ENCODE data around the gene KIFAP3.
"Not testable (repeated sequence)": the region's sequence is repeated elsewhere in the genome, so short reads cannot be mapped to it uniquely, and the experiment has no call there.

The KIFAP3 gene

DNA sequence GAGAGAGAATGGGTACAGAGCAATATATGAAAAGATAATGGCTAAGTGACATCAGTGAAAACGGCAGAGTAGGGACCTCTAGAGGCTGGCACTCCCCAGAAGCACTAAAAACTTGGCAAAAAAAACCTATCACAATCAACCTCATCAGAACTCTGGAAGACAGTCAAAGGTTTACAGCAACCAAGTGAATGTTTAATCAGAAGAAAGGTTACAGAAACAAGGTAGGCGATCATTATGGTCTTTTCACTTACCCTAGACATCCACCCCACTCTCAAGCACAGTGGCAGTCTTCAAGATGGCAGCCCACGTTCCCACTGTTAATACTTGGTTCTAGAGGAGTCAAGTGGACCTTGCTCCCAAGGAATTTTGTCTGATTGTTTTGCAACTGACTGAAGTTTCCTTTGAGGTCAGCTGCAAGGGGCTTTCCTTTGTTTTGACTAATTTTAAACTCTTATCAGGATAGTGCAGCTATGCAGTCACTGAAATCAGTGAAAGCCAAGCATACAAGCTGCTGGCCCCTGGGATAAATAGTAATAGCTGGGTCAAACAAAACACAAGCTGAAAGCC, 7.2 kb downstream of the KIFAP3 start:
- peak; percentile 81 for FAIRE-seq

GRCh38 chr1:170064821-170065220, 9.7 kb downstream of the KIFAP3 start:
- FAIRE-seq (no peak), DNase-seq (ENCODE audit: extremely low spot score, insufficient read length, low read depth) (no peak)

More for the DNA sequence above, 7.2 kb downstream of the KIFAP3 start:
- no peak for DNase-seq (ENCODE audit: extremely low spot score, insufficient read length, low read depth)

DNA sequence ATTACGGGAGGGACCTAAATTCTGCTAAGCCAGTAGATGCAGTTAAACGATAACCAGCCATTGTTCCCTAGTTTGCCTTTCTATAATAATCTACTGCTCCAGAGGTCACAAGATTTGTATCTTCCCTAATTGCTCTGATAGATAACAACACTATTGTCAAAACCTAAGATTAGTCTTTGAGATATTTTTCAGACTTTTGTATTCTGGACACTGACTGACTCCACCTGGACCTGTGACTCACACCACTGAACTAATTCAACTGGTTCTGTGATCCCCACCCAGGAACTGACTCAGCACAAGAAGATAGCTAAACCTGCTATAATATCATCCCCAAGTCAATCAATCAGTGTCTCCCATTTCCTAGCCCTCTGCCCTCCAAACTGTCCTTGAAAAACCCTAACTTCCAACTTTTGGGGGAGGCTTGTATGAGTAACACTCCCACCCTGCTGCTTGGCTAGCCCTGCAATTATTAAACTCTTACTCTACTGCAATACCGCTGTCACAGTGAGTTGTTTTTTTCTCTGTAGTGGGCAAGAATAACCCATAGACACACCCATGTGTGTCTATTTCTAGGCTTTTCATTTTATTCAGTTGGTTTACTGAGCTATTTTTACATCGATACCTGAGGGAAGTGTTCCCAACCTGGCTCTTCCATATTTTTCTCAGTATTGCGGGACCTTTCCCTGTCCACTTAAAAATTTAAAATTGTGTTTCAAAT, 11.2 kb downstream of the KIFAP3 start:
- DNase-seq (ENCODE audit: extremely low spot score, insufficient read length, low read depth) = no peak
- no peak for FAIRE-seq

DNA sequence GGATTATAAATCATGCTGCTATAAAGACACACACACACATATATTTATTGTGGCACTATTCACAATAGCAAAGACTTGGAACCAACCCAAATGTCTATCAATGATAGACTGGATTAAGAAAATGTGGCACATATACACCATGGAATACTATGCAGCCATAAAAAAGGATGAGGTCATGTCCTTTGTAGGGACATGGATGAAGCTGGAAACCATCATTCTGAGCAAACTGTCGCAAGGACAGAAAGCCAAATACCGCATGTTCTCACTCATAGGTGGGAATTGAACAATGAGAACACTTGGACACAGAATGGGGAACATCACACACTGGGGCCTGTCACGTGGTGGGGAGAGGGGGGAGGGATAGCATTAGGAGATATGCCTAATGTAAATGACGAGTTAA, 12.8 kb downstream of the KIFAP3 start:
- FAIRE-seq; DNase-seq (ENCODE audit: extremely low spot score, insufficient read length, low read depth): not testable (repeated sequence)

GRCh38 chr1:170060015-170060520, 14.4 kb downstream of the KIFAP3 start:
- FAIRE-seq; DNase-seq (ENCODE audit: extremely low spot score, insufficient read length, low read depth): not testable (repeated sequence)

DNA sequence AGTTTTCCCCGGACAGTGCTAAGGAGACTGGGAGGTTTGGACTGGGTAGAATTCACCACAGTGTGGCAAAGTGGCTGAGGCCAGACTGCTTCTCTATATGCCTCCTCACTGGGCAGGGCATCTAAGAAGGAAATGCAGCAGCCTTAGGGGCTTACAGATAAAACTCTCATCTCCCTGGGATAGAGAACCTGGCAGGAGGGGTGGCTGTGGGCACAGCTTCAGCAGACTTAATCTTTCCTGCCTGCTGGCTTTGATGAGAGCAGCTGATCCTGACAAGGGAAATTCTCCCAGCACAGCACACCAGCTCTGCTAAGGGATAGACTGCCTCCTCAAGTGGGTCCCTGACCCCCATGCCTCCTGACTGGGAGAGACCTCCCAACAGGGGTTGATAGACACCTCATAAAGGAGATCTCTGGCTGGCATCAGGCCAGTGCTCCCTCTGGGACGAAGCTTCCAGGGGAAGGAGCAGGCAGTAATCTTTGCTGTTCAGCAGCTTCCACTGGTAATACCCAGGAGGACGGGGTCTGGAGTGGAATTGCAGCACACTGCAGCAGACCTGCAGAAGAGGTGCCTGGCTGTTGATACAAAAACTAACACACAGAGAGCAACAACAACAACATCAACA, 25.2 kb downstream of the KIFAP3 start:
- DNase-seq (ENCODE audit: extremely low spot score, insufficient read length, low read depth) (no peak), FAIRE-seq (no peak)

- DNase-seq (ENCODE audit: extremely low spot score, insufficient read length, low read depth) (no peak), FAIRE-seq (no peak)
Observed at GRCh38 chr1:170048515-170048914, 26.0 kb downstream of the KIFAP3 start.

DNA sequence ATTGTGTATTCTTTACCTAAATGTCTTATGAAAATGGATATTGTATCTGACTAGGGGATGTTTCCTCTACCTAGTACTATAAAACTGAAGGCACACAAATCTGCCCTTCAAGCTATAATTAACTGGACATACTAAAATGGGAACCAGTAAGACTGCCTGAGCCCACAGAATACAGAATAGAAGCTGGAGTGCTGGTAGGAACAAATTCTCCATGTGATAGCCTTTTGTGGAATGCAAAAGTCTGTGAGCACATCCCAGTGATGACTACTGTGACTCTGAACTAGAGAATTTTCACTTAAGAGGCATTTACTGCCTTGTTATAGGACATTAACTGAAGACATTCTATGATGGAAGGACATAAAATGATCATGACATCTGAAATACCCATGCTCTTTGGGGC, 30.3 kb downstream of the KIFAP3 start:
- FAIRE-seq (no peak), DNase-seq (ENCODE audit: extremely low spot score, insufficient read length, low read depth) (no peak)

DNA sequence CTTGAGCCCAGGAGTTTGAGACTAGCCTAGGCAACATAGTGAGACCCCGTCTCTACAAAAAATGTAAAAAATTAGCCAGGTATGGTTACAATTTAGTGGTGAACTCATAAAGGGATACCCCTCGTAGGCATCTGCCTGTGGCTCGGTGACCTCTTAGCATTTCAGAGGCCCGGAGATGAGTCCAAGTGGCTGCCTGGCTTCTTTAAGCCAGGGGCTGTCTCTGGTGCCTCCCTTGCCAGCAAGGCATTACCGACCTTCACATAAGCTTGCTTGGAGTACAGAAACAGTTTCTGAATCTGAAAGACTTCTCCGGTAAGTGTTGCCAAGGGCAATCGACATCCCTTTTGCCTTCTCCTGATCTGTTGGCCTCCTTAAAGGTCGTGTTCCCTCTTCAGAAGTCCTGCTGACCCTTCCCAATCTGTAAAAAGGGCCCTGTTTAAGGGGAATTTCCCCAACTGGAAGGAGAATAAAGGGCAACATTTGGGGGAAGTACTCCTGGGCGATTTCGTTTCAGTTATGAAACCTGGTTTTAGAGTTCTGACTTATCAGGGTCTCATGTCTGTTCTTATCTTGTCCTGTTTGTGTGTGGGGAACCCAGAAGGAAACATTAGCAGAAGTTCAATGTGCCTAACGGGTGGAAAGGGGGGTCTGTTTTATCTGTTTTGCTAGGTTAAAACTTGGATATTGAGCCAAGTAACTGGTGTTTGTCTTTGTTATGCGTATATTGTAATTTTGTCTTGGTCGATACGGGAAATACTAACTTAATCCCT, 32.9 kb downstream of the KIFAP3 start:
- no peak for DNase-seq (ENCODE audit: extremely low spot score, insufficient read length, low read depth)
- FAIRE-seq = no peak

DNA sequence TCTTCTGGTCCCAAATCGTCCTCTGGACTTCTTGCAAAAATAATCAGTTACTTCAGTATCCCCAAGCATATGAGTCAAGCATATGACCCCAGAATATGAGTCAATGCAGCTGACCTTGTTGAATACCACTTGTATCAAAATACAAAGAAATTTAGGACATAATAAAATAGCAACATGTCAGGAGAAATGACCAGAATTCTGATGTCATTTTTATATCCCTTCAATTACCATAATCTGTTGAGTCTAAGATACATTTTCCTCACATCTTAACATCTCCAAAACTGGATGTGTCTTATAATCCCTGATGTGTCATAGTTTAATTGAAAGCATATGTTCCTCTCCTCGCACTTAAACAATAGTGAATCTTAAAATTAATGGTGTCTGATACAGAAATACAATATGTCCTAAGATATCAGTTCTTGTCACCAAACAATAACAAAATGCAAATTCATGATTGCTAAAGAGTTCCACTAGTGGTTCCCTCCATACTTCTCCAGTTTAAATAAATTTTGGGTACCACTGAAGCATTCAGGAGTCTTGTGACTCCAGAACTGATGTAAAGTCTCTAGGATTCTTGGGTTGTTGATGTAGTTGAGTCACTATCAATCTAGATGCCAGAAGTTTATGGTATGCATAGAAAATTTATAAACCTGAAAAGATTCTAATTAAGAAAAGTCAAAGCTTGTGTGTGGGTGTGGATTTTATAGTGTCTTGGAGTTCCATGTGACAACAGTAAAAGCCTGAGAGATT, 41.8 kb downstream of the KIFAP3 start:
- FAIRE-seq (no peak), DNase-seq (ENCODE audit: extremely low spot score, insufficient read length, low read depth) (no peak)

- FAIRE-seq (no peak), DNase-seq (ENCODE audit: extremely low spot score, insufficient read length, low read depth) (no peak)
Observed at GRCh38 chr1:170030212-170030611, 44.3 kb downstream of the KIFAP3 start.

GRCh38 chr1:170027760-170028159, 46.7 kb downstream of the KIFAP3 start:
- no peak for DNase-seq (ENCODE audit: extremely low spot score, insufficient read length, low read depth)
- no peak for FAIRE-seq

- no peak for FAIRE-seq
- no peak for DNase-seq (ENCODE audit: extremely low spot score, insufficient read length, low read depth)
Observed at GRCh38 chr1:170020859-170021258, 53.6 kb downstream of the KIFAP3 start.

DNA sequence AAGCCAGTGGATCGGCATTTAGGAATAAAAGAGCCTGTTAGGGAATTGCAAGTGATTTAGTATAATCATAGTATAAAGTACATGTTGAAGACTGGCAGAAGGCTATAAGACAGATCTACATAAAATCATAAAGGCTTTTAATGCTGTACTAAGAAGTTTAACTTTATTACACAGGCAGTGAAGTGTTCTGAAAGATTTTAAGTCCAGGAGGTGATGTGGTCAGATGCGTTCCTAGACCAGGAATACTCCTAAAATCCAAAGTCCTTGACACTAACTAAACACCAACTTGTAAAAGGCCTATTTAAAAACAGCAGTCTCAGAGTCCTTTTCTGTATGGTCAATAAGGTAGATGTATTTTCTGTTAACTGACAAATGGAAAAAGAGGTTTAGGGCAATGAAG, 57.0 kb downstream of the KIFAP3 start:
- FAIRE-seq (no peak), DNase-seq (ENCODE audit: extremely low spot score, insufficient read length, low read depth) (no peak)

DNA sequence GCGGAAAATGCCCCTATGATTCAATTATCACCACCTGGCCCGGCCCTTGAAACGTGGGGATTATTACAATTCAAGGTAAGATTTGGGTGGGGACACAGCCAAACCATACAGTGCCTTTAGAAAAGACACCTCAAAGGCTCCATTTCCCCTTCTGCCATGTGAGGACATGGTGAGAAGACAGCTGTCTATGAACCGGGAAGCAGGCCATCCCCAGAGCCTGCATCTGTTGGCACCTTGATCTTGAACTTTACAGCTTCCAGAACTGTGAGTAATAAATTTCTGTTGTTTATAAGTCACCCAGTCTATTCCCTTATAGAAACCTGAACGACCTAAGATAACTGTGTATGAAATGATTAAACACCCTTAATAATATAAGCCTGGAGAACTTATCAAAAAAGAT, 61.6 kb downstream of the KIFAP3 start:
- FAIRE-seq (no peak), DNase-seq (ENCODE audit: extremely low spot score, insufficient read length, low read depth) (no peak)

GRCh38 chr1:170010443-170010842, 64.1 kb downstream of the KIFAP3 start:
- no peak for FAIRE-seq
- DNase-seq (ENCODE audit: extremely low spot score, insufficient read length, low read depth) = no peak

- DNase-seq (ENCODE audit: extremely low spot score, insufficient read length, low read depth) (no peak), FAIRE-seq (no peak)
Observed at GRCh38 chr1:170009551-170009950, 64.9 kb downstream of the KIFAP3 start.

- not testable (repeated sequence) for FAIRE-seq; DNase-seq (ENCODE audit: extremely low spot score, insufficient read length, low read depth)
Observed at GRCh38 chr1:170008745-170009144, 65.8 kb downstream of the KIFAP3 start.

DNA sequence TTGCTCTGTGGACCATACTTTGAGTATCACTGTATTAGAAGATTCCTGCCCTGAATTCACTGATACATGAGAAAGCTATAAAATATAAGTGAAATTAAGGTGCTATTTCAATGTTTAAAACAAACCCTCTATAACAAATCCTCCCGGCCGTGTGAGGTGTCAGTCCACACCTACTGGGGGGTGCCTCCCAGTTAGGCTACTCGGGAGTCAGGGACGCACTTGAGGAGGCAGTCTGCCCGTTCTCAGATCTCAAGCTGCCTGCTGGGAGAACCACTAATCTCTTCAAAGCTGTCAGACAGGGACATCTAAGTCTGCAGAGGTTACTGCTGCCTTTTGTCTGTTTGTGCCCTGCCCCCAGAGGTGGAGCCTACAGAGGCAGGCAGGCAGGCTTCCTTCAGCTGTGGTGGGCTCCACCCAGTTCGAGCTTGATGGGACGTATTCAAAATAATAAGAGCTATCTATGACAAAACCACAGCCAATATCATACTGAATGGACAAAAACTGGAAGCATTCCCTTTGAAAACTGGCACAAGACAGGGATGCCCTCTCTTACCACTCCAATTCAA, 71.1 kb downstream of the KIFAP3 start:
- DNase-seq (ENCODE audit: extremely low spot score, insufficient read length, low read depth); FAIRE-seq: not testable (repeated sequence)

All from GM18507 (cell line).